Measurements from ENCODE around the gene LTBP2. TPM values are rescaled to one million over a fixed set of nuclear protein-coding genes. Genes with fewer than 3 reads are reported as not detected.

Gene LTBP2
- total and polyA plus RNA-seq, 3 experiments from 2014 or later: 0.24 to 0.83 (median 0.42) TPM

- peaks cover 0 to 4% of the 10 kb centered on the region in 2 donors for H3K27me3 Mint-ChIP-seq
- H3K27ac Mint-ChIP-seq: peak overlapping the region in 3 of 8 donors; percentile 22 to 70 (median 37)
- no peak for DNase-seq
- Histone ChIP-seq H3K9me3 (ENCODE audit: low read length) (no peaks in the 10 kb centered on the region), H3K4me3 (ENCODE audit: low read length) (no peak overlapping the region), H3K36me3 (ENCODE audit: insufficient read depth, low read length) (no peaks in the 10 kb centered on the region), H3K27ac (ENCODE audit: low read depth, low read length) (no peak overlapping the region), H3K4me1 (ENCODE audit: insufficient read depth, low read length) (peaks cover 6% of the 10 kb centered on the region), H3K27me3 (ENCODE audit: insufficient read depth, low read length, poor library complexity, severe bottlenecking) (no peaks in the 10 kb centered on the region)
- peaks cover 30 to 42% (median 34%) of the 10 kb centered on the region in 3 donors for H3K4me1 Mint-ChIP-seq
- no peaks in the 10 kb centered on the region for H3K9me3 Mint-ChIP-seq
- CTCF ChIA-PET: interaction anchor here (1.0 to 6.4 kb wide), 13 partner anchors 11 to 295 kb away, joined by 3 to 92 read pairs (median 7); partner anchors contain the start of gene DLST
- no peaks in the 10 kb centered on the region for H3K36me3 Mint-ChIP-seq
- POLR2A ChIA-PET: interaction anchor here (1.8 kb wide), 1 partner anchor 194 kb away, joined by 5 read pairs; no protein-coding TSS in a partner anchor
- peak overlapping the region; percentile 11 to 92 (median 78) for H3K4me3 Mint-ChIP-seq
These were observed 1.7 kb downstream of the LTBP2 start for GRCh38 chr14:74610199-74610865.

- peak overlapping the region in 5 of 7 donors; percentile 38 to 85 (median 75) for H3K4me3 Mint-ChIP-seq
- CTCF ChIA-PET: interaction anchor here (0.6 to 6.4 kb wide), 39 partner anchors 11 to 479 kb away, joined by 3 to 92 read pairs (median 5); partner anchors contain the start of genes AREL1, DLST, FCF1 and YLPM1
These were observed 2.3 kb downstream of the LTBP2 start for GRCh38 chr14:74609721-74610120.

GRCh38 chr14:74608959-74609611, 3.0 kb downstream of the LTBP2 start:
- H3K9me3 ChIP-seq (ENCODE audit: low read length): no peaks in the 10 kb centered on the region
- no peaks in the 10 kb centered on the region for H3K36me3 ChIP-seq (ENCODE audit: insufficient read depth, low read length)
- DNase-seq: peak; percentile 78 to 87 (median 80)
- no peaks in the 10 kb centered on the region for H3K27me3 ChIP-seq (ENCODE audit: insufficient read depth, low read length, poor library complexity, severe bottlenecking)
- no peaks in the 10 kb centered on the region for H3K9me3 Mint-ChIP-seq
- POLR2A ChIA-PET: interaction anchor here (0.7 to 1.8 kb wide), 4 partner anchors 9 to 297 kb away, joined by 3 to 5 read pairs (median 3); no protein-coding TSS in a partner anchor
- H3K4me3 ChIP-seq (ENCODE audit: low read length): no peak overlapping the region
- peaks cover 6% of the 10 kb centered on the region for H3K4me1 ChIP-seq (ENCODE audit: insufficient read depth, low read length)
- peaks cover 20 to 30% (median 23%) of the 10 kb centered on the region in 3 donors for H3K4me1 Mint-ChIP-seq
- CTCF ChIA-PET: interaction anchor here (0.6 to 6.4 kb wide), 57 partner anchors 11 to 479 kb away, joined by 3 to 92 read pairs (median 4); partner anchors contain the start of genes AREL1, DLST, FCF1 and NPC2
- no peak overlapping the region for H3K27ac ChIP-seq (ENCODE audit: low read depth, low read length)
- no peaks in the 10 kb centered on the region for H3K36me3 Mint-ChIP-seq
- peak overlapping the region in 4 of 8 donors; percentile 20 to 66 (median 39) for H3K27ac Mint-ChIP-seq
- H3K4me3 Mint-ChIP-seq: peak overlapping the region in 6 of 7 donors; percentile 26 to 85 (median 41)
- peaks cover 0 to under 1% of the 10 kb centered on the region in 2 donors for H3K27me3 Mint-ChIP-seq

More at GRCh38 chr14:74609721-74610120, 2.3 kb downstream of the LTBP2 start:
- no peaks in the 10 kb centered on the region for H3K9me3 Mint-ChIP-seq
- H3K9me3 ChIP-seq (ENCODE audit: low read length): no peaks in the 10 kb centered on the region
- H3K4me1 ChIP-seq (ENCODE audit: insufficient read depth, low read length): peaks cover 6% of the 10 kb centered on the region
- peaks cover 0 to 3% of the 10 kb centered on the region in 2 donors for H3K27me3 Mint-ChIP-seq
- peak overlapping the region in 3 of 8 donors; percentile 11 to 70 (median 22) for H3K27ac Mint-ChIP-seq
- no peaks in the 10 kb centered on the region for H3K36me3 Mint-ChIP-seq
- POLR2A ChIA-PET: interaction anchor here (0.7 to 1.8 kb wide), 2 partner anchors 8 to 195 kb away, joined by 3 to 5 read pairs; no protein-coding TSS in a partner anchor
- H3K36me3 ChIP-seq (ENCODE audit: insufficient read depth, low read length): no peaks in the 10 kb centered on the region
- peaks cover 25 to 36% (median 28%) of the 10 kb centered on the region in 3 donors for H3K4me1 Mint-ChIP-seq
- H3K4me3 ChIP-seq (ENCODE audit: low read length): no peak overlapping the region
- no peaks in the 10 kb centered on the region for H3K27me3 ChIP-seq (ENCODE audit: insufficient read depth, low read length, poor library complexity, severe bottlenecking)
- DNase-seq: no peak
- H3K27ac ChIP-seq (ENCODE audit: low read depth, low read length): no peak overlapping the region

GRCh38 chr14:74606727-74607126, 5.3 kb downstream of the LTBP2 start:
- Mint-ChIP-seq H3K36me3 (no peaks in the 10 kb centered on the region), H3K4me3 (no peak overlapping the region), H3K27me3 (peaks cover 0 to 1% of the 10 kb centered on the region in 2 donors), H3K9me3 (no peaks in the 10 kb centered on the region), H3K4me1 (peaks cover 15 to 21% (median 16%) of the 10 kb centered on the region in 3 donors), H3K27ac (no peak overlapping the region)
- Histone ChIP-seq H3K4me3 (ENCODE audit: low read length) (no peak overlapping the region), H3K36me3 (ENCODE audit: insufficient read depth, low read length) (no peaks in the 10 kb centered on the region), H3K4me1 (ENCODE audit: insufficient read depth, low read length) (peaks cover 6% of the 10 kb centered on the region), H3K27ac (ENCODE audit: low read depth, low read length) (no peak overlapping the region), H3K9me3 (ENCODE audit: low read length) (no peaks in the 10 kb centered on the region), H3K27me3 (ENCODE audit: insufficient read depth, low read length, poor library complexity, severe bottlenecking) (no peaks in the 10 kb centered on the region)
- no peak for DNase-seq
- ChIA-PET POLR2A (no interaction called here), CTCF (no interaction called here)

- Mint-ChIP-seq H3K9me3 (no peaks in the 10 kb centered on the region), H3K36me3 (no peaks in the 10 kb centered on the region), H3K27ac (peak overlapping the region in 1 of 8 donors; percentile 57), H3K4me1 (peaks cover 14 to 19% (median 16%) of the 10 kb centered on the region in 3 donors), H3K27me3 (peaks cover 0 to 1% of the 10 kb centered on the region in 2 donors), H3K4me3 (no peak overlapping the region)
- no peak for DNase-seq
- H3K36me3 ChIP-seq (ENCODE audit: insufficient read depth, low read length): no peaks in the 10 kb centered on the region
- CTCF ChIA-PET: no interaction called here
- H3K4me1 ChIP-seq (ENCODE audit: insufficient read depth, low read length): peaks cover 6% of the 10 kb centered on the region
- POLR2A ChIA-PET: no interaction called here
- no peak overlapping the region for H3K27ac ChIP-seq (ENCODE audit: low read depth, low read length)
- no peaks in the 10 kb centered on the region for H3K9me3 ChIP-seq (ENCODE audit: low read length)
- no peak overlapping the region for H3K4me3 ChIP-seq (ENCODE audit: low read length)
- H3K27me3 ChIP-seq (ENCODE audit: insufficient read depth, low read length, poor library complexity, severe bottlenecking): no peaks in the 10 kb centered on the region
These were observed 6.4 kb downstream of the LTBP2 start for GRCh38 chr14:74605531-74606223.

- Histone ChIP-seq H3K27ac (ENCODE audit: low read depth, low read length) (no peak overlapping the region), H3K36me3 (ENCODE audit: insufficient read depth, low read length) (no peaks in the 10 kb centered on the region), H3K4me3 (ENCODE audit: low read length) (no peak overlapping the region), H3K27me3 (ENCODE audit: insufficient read depth, low read length, poor library complexity, severe bottlenecking) (no peaks in the 10 kb centered on the region), H3K9me3 (ENCODE audit: low read length) (no peaks in the 10 kb centered on the region), H3K4me1 (ENCODE audit: insufficient read depth, low read length) (peaks cover 6% of the 10 kb centered on the region)
- ChIA-PET POLR2A (interaction anchor here (0.6 kb wide), 1 partner anchor 162 kb away, joined by 3 read pairs; no protein-coding TSS in a partner anchor), CTCF (no interaction called here)
- Mint-ChIP-seq H3K4me3 (no peak overlapping the region), H3K9me3 (no peaks in the 10 kb centered on the region), H3K4me1 (peaks cover 10 to 12% (median 12%) of the 10 kb centered on the region in 3 donors), H3K27me3 (peaks cover 0 to 1% of the 10 kb centered on the region in 2 donors), H3K27ac (no peak overlapping the region), H3K36me3 (no peaks in the 10 kb centered on the region)
- no peak for DNase-seq
These were observed 7.1 kb downstream of the LTBP2 start for GRCh38 chr14:74604911-74605310.

GRCh38 chr14:74604157-74604556, 7.9 kb downstream of the LTBP2 start:
- Mint-ChIP-seq H3K36me3 (no peaks in the 10 kb centered on the region), H3K27ac (no peak overlapping the region), H3K27me3 (peaks cover 0 to 1% of the 10 kb centered on the region in 2 donors), H3K4me1 (peaks cover 4% of the 10 kb centered on the region in 3 donors), H3K4me3 (no peak overlapping the region), H3K9me3 (no peaks in the 10 kb centered on the region)
- H3K4me3 ChIP-seq (ENCODE audit: low read length): no peak overlapping the region
- H3K36me3 ChIP-seq (ENCODE audit: insufficient read depth, low read length): no peaks in the 10 kb centered on the region
- ChIA-PET CTCF (no interaction called here), POLR2A (interaction anchor here (0.5 to 1.1 kb wide), 2 partner anchors 13 to 141 kb away, joined by 3 to 4 read pairs; no protein-coding TSS in a partner anchor)
- no peak overlapping the region for H3K27ac ChIP-seq (ENCODE audit: low read depth, low read length)
- DNase-seq: no peak
- no peaks in the 10 kb centered on the region for H3K9me3 ChIP-seq (ENCODE audit: low read length)
- H3K27me3 ChIP-seq (ENCODE audit: insufficient read depth, low read length, poor library complexity, severe bottlenecking): no peaks in the 10 kb centered on the region
- H3K4me1 ChIP-seq (ENCODE audit: insufficient read depth, low read length): peaks cover 3% of the 10 kb centered on the region

All from CD8-positive, alpha-beta memory T cell (primary cell).